Epithelial cell of proximal tubule (primary cell): ENCODE data around the gene ANP32B. TPM values are rescaled to one million over a fixed set of nuclear protein-coding genes. Genes with fewer than 3 reads are reported as not detected.
A peak's percentile ranks its signal among the peaks of the same experiment; 100 is the strongest.

Experiments used
- DNase-seq: peaks from one replicate; pipeline ENCODE4 v3.0.0-alpha.2; 2011; ENCODE audit warnings: low read depth
- H3K4me3 ChIP-seq: 2 replicates; pipeline ENCODE4 v1.5.1; 2011; ENCODE audit warnings: low read depth, mild to moderate bottlenecking, low read length
- total RNA-seq: library from RNA; depleted of rRNA; stranded (reverse); fragments of >200 nt; gene quantifications from 2 replicates; pipeline ENCODE4 v1.2.3, GENCODE V29; 2015
- TF ChIP-seq, protein P1 (sequence below): conservative IDR thresholded peaks from 2 replicates; pipeline ENCODE4 v1.5.1; 2012; ENCODE audit warnings: low read depth, mild to moderate bottlenecking, low read length

The ANP32B gene
- total RNA-seq, 1 donor from 2014 or later, result 35.8 TPM

DNA sequence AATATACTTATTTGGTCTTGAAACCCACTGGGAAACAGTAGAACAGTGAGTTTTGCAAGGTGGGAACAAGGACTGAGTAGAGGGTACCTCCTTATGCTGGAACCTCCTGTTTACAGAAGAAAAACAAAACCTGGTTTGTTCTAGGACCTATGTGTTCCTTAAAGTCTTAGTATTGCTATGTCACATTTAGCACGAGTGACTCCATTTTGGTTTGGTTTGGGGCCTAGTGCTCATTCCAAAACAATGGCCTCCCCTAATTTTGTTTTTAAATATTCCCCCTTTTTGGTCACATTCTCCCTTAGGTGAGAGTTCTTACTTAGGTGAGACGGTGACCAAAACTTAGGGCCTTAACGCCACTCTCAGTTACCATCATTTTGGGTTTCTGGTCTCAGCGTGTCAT lies 67.2 kb downstream of the ANP32B start:
- DNase-seq, result no peak
- TF ChIP-seq, protein P1, sequence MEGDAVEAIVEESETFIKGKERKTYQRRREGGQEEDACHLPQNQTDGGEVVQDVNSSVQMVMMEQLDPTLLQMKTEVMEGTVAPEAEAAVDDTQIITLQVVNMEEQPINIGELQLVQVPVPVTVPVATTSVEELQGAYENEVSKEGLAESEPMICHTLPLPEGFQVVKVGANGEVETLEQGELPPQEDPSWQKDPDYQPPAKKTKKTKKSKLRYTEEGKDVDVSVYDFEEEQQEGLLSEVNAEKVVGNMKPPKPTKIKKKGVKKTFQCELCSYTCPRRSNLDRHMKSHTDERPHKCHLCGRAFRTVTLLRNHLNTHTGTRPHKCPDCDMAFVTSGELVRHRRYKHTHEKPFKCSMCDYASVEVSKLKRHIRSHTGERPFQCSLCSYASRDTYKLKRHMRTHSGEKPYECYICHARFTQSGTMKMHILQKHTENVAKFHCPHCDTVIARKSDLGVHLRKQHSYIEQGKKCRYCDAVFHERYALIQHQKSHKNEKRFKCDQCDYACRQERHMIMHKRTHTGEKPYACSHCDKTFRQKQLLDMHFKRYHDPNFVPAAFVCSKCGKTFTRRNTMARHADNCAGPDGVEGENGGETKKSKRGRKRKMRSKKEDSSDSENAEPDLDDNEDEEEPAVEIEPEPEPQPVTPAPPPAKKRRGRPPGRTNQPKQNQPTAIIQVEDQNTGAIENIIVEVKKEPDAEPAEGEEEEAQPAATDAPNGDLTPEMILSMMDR, result no peak

DNA sequence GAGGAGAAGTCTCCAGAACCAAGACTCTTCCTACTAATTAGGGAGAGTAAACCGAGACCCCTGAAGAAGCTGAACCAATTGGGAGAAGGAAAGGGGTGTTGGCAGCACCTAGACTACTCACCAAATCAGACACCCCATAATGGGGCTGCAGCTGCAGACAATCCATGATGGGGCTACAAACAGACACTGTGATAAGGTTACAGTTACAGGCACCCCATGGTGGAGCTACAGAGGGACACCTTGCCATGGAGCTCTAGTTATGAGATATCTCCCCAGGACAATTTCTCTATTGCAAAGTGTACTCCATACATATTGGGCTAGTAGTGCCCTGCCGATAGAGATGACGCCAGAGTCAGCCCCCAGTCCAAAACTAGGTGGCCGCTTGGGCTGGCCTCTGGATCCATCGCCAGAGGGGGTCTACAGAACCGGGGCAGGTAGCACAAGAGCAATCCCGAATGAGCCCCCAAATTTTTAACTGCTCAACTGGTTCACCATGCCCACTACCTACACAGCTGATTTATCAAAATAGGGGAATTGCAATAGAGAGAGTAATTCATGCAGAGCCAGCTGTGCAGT lies 71.3 kb downstream of the ANP32B start:
- H3K4me3 ChIP-seq, result no peak overlapping the region
- TF ChIP-seq, protein P1, result no peak
- DNase-seq, result no peak

More for the DNA sequence above, 67.2 kb downstream of the ANP32B start:
- no peak overlapping the region for H3K4me3 ChIP-seq

DNA sequence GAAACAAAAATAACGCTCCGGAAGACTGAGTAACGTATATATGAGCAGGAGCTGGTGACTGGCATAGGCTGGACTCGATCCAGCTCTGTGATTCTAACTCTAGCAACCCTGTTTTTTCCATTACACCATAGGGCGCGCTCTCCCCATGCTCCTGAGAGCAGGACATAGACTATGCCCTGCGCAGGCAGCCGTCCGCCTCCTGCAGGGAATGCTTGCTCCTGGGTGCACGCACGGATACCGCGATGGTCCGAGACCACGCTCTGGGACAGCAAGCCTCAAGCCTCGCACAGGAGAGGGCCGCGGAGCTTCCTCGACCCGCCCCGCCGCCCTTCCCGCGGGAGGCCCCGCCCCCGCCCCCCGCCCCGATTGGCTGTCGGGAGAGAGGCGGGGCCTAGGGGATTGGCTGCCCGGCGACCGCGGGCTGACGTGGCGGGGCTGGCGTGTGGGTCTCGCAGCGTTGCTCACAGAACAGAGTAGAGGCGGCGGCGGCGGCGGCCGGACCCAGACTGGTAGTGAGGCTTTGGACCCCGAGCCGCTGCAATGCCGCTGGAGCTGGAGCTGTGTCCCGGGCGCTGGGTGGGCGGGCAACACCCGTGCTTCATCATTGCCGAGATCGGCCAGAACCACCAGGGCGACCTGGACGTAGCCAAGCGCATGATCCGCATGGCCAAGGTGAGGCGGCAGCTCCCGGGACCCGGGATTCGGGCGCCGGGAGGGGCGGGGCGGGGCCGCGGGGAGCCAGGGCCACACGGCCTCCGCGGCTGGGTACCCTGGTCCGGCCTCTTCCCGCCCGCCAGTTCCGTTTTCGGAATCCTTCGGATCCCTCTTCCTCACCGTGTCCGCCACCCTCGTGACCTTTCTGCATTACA lies 73.4 kb downstream of the ANP32B start, which contains the start of gene NANS:
Gene NANS (plus strand): TSS at position 464 of the 869 bp plus-strand sequence. CDS start 77 bp downstream, at position 541.
- TF ChIP-seq, protein P1, result peak; percentile 19
- DNase-seq, result peak; percentile 61

DNA sequence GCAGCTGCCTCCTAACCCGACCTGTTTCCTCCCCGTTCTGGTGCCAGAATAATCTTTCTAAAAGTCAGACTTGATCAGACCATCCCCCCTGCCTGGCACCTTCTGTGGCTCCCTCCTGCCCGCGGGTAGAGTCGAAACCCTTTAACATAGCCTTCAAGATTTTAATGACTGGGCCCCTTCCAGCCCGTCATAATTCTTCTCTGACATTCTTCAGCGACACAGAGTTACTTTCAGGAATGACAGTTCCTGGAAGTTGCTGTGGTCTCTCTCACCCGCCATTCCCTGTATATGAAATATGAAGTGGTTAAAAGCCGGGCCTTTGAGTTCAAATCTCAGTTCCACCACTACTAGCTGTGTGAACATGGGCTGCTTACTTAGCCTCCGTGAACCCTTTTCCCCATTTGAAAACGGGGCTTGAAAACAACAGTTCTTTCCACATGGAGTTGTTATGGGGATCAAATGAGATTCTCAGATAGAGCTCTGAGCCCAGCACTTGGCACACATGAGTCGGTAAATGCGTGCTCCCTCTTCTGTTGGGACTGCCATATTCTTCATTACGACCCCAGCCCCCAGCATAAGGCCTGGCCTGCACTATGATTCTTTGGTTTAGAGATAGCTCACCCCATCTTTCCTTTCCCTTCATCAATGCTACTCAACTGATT lies 74.1 kb downstream of the ANP32B start:
- peak overlapping the region; percentile 76 for H3K4me3 ChIP-seq
- no peak for DNase-seq
- TF ChIP-seq, protein P1, result peak; percentile 7

More for the DNA sequence above, 73.4 kb downstream of the ANP32B start, which contains the start of gene NANS:
- H3K4me3 ChIP-seq, result peak within 1 kb of the TSS; percentile 76

DNA sequence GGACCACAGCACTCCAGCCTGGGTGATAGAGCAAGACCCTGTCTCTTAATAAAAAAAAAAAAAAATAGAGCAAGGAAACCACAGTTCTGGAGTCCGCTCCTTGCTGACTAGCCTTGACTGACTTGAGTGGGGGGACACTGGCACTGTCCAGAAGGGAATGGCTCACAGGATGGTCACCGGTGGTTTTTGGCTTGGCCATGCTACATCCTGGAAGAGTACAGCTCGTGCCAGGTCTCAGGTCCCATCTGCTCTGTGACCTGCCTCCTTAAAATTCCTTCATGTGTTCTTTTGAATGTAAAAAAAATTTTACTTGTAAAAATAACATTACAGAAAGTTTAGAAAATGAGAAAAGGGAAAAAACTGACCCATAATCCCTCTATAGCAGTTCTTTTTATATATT lies 79.0 kb downstream of the ANP32B start:
- TF ChIP-seq, protein P1, result no peak
- no peak overlapping the region for H3K4me3 ChIP-seq
- DNase-seq, result no peak

DNA sequence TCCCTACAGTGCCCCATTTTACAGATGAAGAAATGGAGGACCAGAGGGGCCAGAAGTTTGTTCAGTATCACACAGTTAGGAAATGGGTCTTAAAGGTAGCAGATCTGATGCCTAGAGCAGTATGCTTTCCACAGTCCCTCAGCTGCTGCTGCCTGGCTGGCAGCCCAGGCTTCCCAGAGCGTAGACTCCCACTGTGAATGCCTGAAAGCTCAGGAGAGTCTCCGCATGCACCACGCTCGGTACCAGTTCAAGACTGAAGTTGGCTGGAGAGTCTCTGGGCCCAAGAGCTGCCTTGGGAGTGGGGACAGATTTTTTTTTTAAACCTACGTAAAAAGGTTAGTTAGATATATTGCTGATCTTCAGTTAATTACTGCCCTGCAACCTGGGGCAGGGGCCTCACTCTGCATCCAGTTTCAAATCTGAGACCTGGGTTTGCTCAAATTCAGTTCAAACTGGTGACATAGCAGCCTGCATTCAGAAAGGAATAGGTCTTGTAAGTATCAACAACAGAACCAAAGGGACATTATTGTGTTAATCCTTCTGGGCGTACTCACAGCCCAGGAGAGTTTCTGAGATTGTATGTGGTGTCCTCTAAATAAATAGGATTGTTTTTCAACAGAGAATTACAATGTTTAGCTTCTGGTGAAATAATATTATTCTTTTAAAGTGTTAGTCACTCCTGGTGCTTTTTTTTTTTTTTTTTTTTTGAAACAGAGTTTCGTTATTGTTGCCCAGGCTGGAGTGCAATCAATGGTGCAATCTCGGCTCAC lies 81.7 kb downstream of the ANP32B start:
- TF ChIP-seq, protein P1, result no peak
- DNase-seq, result no peak
- H3K4me3 ChIP-seq, result no peak overlapping the region
